GM23338 (cell line): ENCODE data around the gene SEC16A.

Experiments
- CTCF ChIP-seq, 2 experiments: fragments of 200-600 bp in 1 of 2; sonication (generic) in 1 of 2; conservative IDR thresholded peaks; 2 replicates each; pipeline versions ENCODE4 v1.5.1 to v1.6.1; 2016 to 2017; ENCODE audit warnings: antibody characterized with exemption in 2 of 2, low read depth in 2 of 2, mild to moderate bottlenecking in 2 of 2, moderate library complexity in 1 of 2
- EZH2 ChIP-seq: fragments of 200-600 bp; sonication (generic); IDR thresholded peaks from one replicate; pipeline ENCODE4 v1.8.0; 2017; ENCODE audit warnings: antibody characterized with exemption, mild to moderate bottlenecking, low read depth; ENCODE audit not compliant: unreplicated experiment
- EZH2phosphoT487 ChIP-seq: fragments of 200-600 bp; sonication (generic); IDR thresholded peaks from one replicate; pipeline ENCODE4 v1.8.1; 2018; ENCODE audit warnings: antibody characterized with exemption; ENCODE audit not compliant: unreplicated experiment
- JUNB ChIP-seq: IDR thresholded peaks from one replicate; pipeline ENCODE4 v1.6.1; 2016; ENCODE audit warnings: antibody characterized with exemption; ENCODE audit not compliant: unreplicated experiment
- REST ChIP-seq: IDR thresholded peaks from one replicate; pipeline ENCODE4 v1.6.1; 2018; ENCODE audit warnings: antibody characterized with exemption; ENCODE audit not compliant: unreplicated experiment
- STAT1 ChIP-seq: IDR thresholded peaks from one replicate; pipeline ENCODE4 v1.6.1; 2016; ENCODE audit warnings: antibody characterized with exemption; ENCODE audit not compliant: unreplicated experiment
- ZNF331 ChIP-seq: fragments of 250-450 bp; sonication (Bioruptor Pico); IDR thresholded peaks from 2 replicates; pipeline ENCODE4 v1.5.0; 2020; ENCODE audit warnings: low read depth, mild to moderate bottlenecking, moderate library complexity

- no peak for TF ChIP-seq STAT1
- TF ChIP-seq EZH2: no peak
- TF ChIP-seq JUNB: no peak
- no peak for TF ChIP-seq EZH2phosphoT487
- TF ChIP-seq REST: no peak
- no peak for TF ChIP-seq CTCF (conservative IDR thresholded peaks at IDR 0.05; ENCODE audit: low read depth in 2 of 2)
- TF ChIP-seq ZNF331 (CRISPR knock-in tag): no peak
These were observed 37.3 kb upstream of the SEC16A start for GRCh38 chr9:136520053-136520540.
